Measurements from ENCODE around the gene IMPA2. TPM values are rescaled to one million over a fixed set of nuclear protein-coding genes. Genes with fewer than 3 reads are reported as not detected.
"Not testable (repeated sequence)": the region's sequence is repeated elsewhere in the genome, so short reads cannot be mapped to it uniquely, and the experiment has no call there.

The IMPA2 gene
- total RNA-seq, 6 experiments from 2014 or later, result 1.2 to 2.5 (median 1.5) TPM

DNA sequence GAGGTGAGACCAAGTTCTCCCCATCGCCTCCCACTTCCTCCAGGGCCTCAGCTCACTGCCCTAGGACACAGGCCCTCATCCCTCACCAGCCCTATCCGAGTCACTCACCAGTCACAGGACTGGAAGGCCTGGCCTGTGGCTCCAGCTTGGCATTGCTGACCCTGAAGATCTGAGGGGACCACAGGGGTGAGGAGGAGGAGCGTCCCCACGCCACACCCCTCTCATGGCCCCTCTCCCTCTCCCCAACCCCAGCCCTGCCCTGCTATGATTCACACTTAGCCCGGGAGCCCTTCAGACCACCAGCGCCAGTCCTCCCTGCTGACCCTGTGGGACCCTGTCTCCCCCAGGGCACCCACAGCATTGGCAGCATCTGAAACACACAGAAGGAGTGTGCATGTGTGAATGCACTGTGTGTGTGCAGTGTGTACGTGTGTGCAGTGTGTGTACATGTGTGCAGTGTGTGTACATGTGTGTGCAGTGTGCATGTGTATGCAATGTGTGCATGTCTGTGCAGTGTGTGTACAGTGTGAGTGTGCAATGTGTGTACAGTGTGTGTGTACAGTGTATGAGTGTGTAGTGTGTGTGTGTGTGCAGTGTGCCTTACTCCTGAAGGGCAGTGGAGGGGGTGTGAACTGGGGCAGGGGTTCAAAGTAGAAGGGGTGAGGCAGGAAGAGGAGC is 82.9 kb downstream of the IMPA2 start:
- H3K27me3 Mint-ChIP-seq (ENCODE audit: insufficient read depth), result peaks cover 5% of the 10 kb centered on the region
- TF ChIP-seq, protein P1, sequence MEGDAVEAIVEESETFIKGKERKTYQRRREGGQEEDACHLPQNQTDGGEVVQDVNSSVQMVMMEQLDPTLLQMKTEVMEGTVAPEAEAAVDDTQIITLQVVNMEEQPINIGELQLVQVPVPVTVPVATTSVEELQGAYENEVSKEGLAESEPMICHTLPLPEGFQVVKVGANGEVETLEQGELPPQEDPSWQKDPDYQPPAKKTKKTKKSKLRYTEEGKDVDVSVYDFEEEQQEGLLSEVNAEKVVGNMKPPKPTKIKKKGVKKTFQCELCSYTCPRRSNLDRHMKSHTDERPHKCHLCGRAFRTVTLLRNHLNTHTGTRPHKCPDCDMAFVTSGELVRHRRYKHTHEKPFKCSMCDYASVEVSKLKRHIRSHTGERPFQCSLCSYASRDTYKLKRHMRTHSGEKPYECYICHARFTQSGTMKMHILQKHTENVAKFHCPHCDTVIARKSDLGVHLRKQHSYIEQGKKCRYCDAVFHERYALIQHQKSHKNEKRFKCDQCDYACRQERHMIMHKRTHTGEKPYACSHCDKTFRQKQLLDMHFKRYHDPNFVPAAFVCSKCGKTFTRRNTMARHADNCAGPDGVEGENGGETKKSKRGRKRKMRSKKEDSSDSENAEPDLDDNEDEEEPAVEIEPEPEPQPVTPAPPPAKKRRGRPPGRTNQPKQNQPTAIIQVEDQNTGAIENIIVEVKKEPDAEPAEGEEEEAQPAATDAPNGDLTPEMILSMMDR (IDR thresholded peaks at IDR 0.05), result no peak
- no peak overlapping the region for H3K27ac Mint-ChIP-seq
- H3K4me3 Mint-ChIP-seq, result no peak overlapping the region
- no peaks in the 10 kb centered on the region for H3K36me3 Mint-ChIP-seq (ENCODE audit: low read depth)
- no peaks in the 10 kb centered on the region for H3K4me1 Mint-ChIP-seq (ENCODE audit: low read depth)
- no peaks in the 10 kb centered on the region for H3K9me3 Mint-ChIP-seq
- no peak for DNase-seq

DNA sequence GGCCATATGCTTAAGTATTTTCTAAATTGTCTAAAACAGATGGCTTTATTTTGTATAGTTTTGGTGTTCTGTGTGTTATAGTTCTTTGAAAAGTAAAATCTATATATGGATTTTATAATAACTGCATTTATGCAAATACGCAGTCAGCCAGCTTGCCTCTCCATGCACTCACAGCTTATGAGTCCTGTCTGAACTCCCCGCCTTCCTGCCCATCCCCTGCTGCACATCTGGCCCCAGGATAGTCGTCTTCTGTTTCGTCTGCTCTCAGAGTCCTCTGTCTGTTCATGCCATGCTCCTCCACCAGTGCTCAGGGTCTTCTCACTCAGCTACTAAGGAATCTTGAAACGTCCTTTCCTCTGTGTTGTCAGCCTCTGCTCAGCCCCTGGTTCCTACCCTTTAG is 84.1 kb downstream of the IMPA2 start:
- no peak overlapping the region for H3K27ac Mint-ChIP-seq
- no peaks in the 10 kb centered on the region for H3K4me1 Mint-ChIP-seq (ENCODE audit: low read depth)
- no peak for DNase-seq
- TF ChIP-seq, protein P1 (IDR thresholded peaks at IDR 0.05), result no peak
- no peak overlapping the region for H3K4me3 Mint-ChIP-seq
- no peaks in the 10 kb centered on the region for H3K36me3 Mint-ChIP-seq (ENCODE audit: low read depth)
- no peaks in the 10 kb centered on the region; the same call in none of the 2 replicates for H3K27me3 Mint-ChIP-seq (ENCODE audit: insufficient read depth)
- no peaks in the 10 kb centered on the region for H3K9me3 Mint-ChIP-seq

DNA sequence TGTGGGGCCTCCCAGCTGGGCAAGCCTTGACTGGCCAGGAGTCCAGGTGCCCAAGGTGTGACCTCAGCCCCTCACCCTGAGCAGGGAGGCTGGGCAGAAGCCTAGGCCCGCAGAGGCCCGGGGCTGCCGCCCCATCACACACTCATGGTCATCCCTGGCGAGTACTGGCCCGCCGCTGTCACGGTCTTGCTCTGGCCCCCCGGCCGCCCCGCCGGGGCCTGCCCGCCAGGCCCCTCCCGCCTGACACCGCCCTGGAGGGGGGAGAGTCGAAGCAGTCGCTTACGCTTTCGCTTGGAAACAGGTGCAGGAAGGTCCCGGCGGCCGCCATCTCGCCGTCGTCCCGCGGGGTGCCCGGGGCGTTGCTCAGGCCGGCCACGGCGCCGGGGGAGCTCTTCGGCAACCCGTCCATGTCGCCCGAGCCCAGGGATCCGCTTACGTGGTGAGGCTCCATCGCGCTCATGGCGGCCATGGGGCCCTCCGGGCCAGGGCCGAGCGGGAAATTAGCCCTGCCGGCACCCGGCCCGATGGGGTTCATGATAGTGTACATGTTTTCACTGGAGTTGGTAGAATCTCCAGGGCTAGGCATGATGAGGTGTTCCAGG is 85.7 kb downstream of the IMPA2 start:
- Mint-ChIP-seq H3K27me3 (ENCODE audit: insufficient read depth) (peaks cover 3% of the 10 kb centered on the region), H3K4me1 (ENCODE audit: low read depth) (no peaks in the 10 kb centered on the region), H3K9me3 (no peaks in the 10 kb centered on the region), H3K4me3 (no peak overlapping the region), H3K36me3 (ENCODE audit: low read depth) (no peaks in the 10 kb centered on the region), H3K27ac (no peak overlapping the region)
- TF ChIP-seq, protein P1 (IDR thresholded peaks at IDR 0.05), result no peak
- DNase-seq, result no peak

DNA sequence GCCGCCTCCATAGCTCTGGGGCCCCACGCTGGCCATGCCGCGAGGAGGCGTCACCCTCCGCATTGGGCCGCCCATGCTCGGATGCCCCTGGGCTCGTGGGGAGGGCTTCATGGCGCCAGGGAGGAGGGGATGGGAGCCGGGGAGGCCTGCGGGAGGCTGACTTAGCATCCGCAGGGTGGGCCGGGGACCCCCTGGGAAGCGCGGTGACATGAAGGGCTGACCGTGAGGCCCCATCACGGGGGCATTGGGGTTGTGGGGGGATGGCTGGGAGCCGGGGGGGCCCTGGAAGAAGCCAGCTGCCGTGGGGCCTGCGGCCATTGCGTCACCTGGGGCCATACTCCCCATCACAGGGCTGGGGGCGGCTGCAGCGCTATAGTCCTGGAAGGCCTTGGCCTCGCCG is 86.4 kb downstream of the IMPA2 start:
- Mint-ChIP-seq H3K36me3 (ENCODE audit: low read depth) (no peaks in the 10 kb centered on the region), H3K27me3 (ENCODE audit: insufficient read depth) (peaks cover 6% of the 10 kb centered on the region), H3K9me3 (no peaks in the 10 kb centered on the region), H3K4me1 (ENCODE audit: low read depth) (no peaks in the 10 kb centered on the region), H3K27ac (no peak overlapping the region), H3K4me3 (no peak overlapping the region)
- TF ChIP-seq, protein P1 (IDR thresholded peaks at IDR 0.05), result no peak
- no peak for DNase-seq

DNA sequence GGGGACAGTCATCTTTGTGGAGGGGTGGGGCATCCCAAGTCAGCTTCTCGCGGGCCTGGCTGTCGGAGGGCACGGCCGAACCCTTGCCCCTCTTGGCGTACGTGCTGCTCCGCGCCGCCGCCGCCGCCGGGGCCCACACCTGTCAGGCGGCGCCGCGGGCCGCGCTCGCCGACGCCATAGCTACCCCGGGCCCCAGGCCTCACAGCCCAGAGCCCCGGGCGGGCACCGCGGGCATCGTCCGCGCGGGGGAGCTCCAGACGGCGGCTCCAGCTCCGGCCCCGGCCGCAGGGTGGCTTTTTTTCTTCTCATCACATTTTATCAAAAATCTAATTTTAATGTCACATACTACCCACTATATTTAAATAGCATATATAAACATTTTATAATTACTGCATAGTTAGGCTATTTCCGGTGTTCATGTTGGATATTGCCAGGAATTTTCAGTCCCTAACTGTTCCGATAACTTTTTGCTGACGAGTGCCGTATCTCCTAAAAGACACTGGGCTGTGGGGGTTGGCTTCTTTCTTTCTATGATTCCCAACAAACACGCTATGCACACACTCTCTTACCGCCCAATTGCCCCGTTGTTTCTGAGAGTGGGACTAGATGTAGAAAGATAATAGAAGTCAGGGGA is 87.1 kb downstream of the IMPA2 start:
- not testable (repeated sequence) for H3K27me3 Mint-ChIP-seq (ENCODE audit: insufficient read depth); H3K36me3 Mint-ChIP-seq (ENCODE audit: low read depth); H3K27ac Mint-ChIP-seq; H3K4me3 Mint-ChIP-seq; H3K9me3 Mint-ChIP-seq; DNase-seq; H3K4me1 Mint-ChIP-seq (ENCODE audit: low read depth)

DNA sequence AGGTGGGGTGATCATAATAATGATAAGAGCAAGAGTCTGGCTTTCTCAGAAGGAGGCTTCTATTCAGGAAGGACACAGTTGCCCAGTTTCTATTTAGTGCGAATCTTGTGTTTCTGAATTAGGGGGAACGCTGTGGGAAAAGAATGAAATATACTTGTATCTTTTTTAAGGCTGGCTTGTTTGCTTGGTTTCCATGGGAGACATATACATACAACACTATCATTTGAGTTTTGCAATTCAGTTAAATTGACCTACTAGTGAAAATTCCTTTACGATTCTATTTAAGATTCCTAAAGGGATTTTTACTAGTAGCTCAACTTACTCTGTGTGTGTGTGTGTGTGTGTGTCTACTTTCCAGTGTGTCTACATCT is 87.6 kb downstream of the IMPA2 start:
- TF ChIP-seq, protein P1 (IDR thresholded peaks at IDR 0.05), result no peak
- no peaks in the 10 kb centered on the region for H3K9me3 Mint-ChIP-seq
- DNase-seq, result no peak
- no peak overlapping the region for H3K4me3 Mint-ChIP-seq
- no peak overlapping the region for H3K27ac Mint-ChIP-seq
- no peaks in the 10 kb centered on the region for H3K4me1 Mint-ChIP-seq (ENCODE audit: low read depth)
- H3K36me3 Mint-ChIP-seq (ENCODE audit: low read depth), result no peaks in the 10 kb centered on the region
- peaks cover 10% of the 10 kb centered on the region for H3K27me3 Mint-ChIP-seq (ENCODE audit: insufficient read depth)

DNA sequence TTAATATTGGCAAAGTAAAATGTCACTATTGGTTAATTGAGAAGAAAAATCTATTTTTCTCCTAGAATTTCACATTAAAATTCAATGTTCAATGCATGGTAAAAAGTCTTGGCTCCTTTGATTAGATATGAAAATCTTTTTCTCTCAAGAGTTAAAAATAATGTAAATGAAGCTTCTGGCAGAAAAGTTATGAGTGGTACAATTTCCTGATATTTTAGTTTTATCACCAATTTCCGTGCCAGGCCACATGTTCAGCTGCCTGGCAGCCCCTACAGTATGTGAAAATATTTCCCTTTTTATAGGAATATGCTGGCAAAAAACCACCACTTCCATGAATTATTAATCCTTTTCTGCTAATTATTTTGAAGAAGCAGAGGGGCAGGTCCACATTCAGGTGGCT is 89.8 kb downstream of the IMPA2 start:
- not testable (repeated sequence) for H3K4me3 Mint-ChIP-seq; H3K9me3 Mint-ChIP-seq; DNase-seq; H3K4me1 Mint-ChIP-seq (ENCODE audit: low read depth); H3K36me3 Mint-ChIP-seq (ENCODE audit: low read depth); H3K27ac Mint-ChIP-seq; H3K27me3 Mint-ChIP-seq (ENCODE audit: insufficient read depth)
